Measurements from ENCODE around the gene DPP7. TPM values are rescaled to one million over a fixed set of nuclear protein-coding genes. Genes with fewer than 3 reads are reported as not detected.

Gene DPP7
- total and polyA plus RNA-seq, 9 of the 15 experiments (the other 6 are each of a cell fraction or from before 2014, with no cell fraction given) = 0.99 to 365 (median 132) TPM

DNA sequence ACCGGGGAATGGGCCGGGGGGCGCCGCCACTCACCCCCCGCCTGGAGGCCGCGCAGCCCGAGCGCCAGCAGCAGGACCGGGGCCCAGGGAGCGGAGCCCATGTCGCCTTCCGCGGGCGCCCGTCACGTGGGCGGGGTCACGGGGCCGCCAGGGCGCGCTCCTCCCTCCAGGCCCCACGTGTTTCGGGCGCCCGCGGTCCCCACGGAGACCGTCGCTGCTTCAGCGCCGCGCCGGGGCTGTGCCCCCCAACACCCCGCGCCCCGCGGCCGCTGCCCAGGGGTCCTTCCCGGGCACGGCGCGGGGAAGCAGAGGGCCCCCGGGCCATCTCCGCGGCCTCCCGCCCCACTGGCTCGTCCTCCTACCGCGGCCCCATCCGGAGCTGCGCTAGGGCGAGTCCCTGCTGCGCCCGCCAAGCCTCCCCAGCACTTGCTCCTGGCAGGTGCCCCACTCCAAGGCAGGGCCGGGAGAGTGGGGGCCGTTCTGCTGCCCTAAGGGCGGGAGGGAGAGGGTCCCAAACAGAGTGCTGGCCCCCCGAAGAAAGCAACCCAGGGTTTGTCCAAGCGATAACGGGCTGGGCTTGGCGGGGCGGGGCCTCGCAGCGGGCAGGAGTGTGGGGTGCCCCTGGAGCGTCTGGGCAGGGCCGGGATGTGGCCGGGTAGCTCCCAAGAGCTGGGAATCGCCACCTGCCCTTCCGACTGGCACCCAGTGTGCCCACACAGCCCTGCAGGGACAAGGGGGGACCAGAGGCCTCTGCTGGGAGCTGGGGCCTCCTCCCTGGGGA, at the start of gene DPP7 (continued):
- no peak for TF ChIP-seq ELF1 (tag; IDR thresholded peaks at IDR 0.05)
- TF ChIP-seq, protein P1, sequence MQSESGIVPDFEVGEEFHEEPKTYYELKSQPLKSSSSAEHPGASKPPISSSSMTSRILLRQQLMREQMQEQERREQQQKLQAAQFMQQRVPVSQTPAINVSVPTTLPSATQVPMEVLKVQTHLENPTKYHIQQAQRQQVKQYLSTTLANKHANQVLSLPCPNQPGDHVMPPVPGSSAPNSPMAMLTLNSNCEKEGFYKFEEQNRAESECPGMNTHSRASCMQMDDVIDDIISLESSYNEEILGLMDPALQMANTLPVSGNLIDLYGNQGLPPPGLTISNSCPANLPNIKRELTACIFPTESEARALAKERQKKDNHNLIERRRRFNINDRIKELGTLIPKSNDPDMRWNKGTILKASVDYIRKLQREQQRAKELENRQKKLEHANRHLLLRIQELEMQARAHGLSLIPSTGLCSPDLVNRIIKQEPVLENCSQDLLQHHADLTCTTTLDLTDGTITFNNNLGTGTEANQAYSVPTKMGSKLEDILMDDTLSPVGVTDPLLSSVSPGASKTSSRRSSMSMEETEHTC (IDR thresholded peaks at IDR 0.05) = peak; percentile 35; the same call in 1 of the 2 replicates

DNA sequence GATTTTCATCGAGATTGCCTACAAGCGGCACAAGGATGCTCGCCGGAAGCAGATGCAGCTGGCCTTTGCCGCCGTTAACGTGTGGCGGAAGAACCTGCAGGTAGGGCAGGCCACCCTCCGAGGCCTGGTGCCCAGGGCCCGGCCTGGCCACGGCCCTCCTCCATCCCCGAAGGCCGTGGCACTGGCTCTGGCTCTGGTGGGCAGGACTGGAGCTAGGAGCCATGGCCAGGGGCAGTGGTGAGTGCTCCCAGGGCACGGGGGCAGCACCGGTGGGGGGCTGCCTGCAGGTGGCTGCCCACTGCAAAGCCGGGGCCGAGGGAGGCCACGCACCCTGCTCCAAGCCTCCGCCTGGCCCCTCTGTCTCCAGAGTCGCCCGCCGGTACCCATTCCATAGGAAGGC, 49.3 kb upstream of the DPP7 start:
- no TSS peak for BruUV-seq (replicated peaks)
- intact Hi-C loops (cut with micrococcal nuclease) = no loop called here
- H3K4me2 ChIP-seq (ENCODE audit: insufficient read depth, low read length) = peak overlapping the region; percentile 63; the same call in 1 of the 2 replicates

More for the DNA sequence above, 49.3 kb upstream of the DPP7 start:
- ChIA-PET CTCF (ENCODE audit: low intra/inter-chr PET ratio) (no interaction called here), POLR2A (no interaction called here)
- 59% methylated on average over 22 of the region's 22 CpGs for WGBS (ENCODE audit: insufficient coverage, low coverage, missing lambda C conversion rate)
- no peak for DNase-seq (ENCODE audit: extremely low read depth in 1 of 4, low spot score in 3 of 4)
- H2AFZ ChIP-seq (ENCODE audit: low read depth, low read length) = no peak overlapping the region
- H3K79me2 ChIP-seq (ENCODE audit: control insufficient read depth, insufficient read depth, low read length) = no peaks in the 10 kb centered on the region
- peaks cover 3% of the 10 kb centered on the region; the same call in 1 of the 2 replicates for H4K20me1 ChIP-seq (replicated peaks; ENCODE audit: control insufficient read depth, insufficient read depth, low read length)
- H3K9me1 ChIP-seq (ENCODE audit: control insufficient read depth, insufficient read depth, low read length) = no peaks in the 10 kb centered on the region
- in situ Hi-C loops (cut with MboI) = no loop called here
- H3K9me3 ChIP-seq (replicated peaks; ENCODE audit: control insufficient read depth, insufficient read depth, low read depth, low read length) = no peaks in the 10 kb centered on the region
- H3K4me1 ChIP-seq (replicated peaks in 1 of 2; ENCODE audit: control insufficient read depth in 2 of 2, insufficient read depth in 2 of 2, low read length in 2 of 2) = peaks cover 3 to 97% of the 10 kb centered on the region in 2 experiments; a peak in 4 of 5 replicates
- peaks cover 22 to 31% of the 10 kb centered on the region in 2 experiments; a peak in 4 of 5 replicates for H3K27me3 ChIP-seq (ENCODE audit: control insufficient read depth in 2 of 2, insufficient read depth in 2 of 2, low read length in 2 of 2)
- no peak for TF ChIP-seq SMAD4 (CRISPR knock-in tag; conservative IDR thresholded peaks at IDR 0.05)
- no peak for TF ChIP-seq BDP1 (IDR thresholded peaks at IDR 0.05; ENCODE audit: insufficient read depth, insufficient read length)
- no peak for TF ChIP-seq ZNF23 (CRISPR knock-in tag; IDR thresholded peaks at IDR 0.05)
- TF ChIP-seq, protein P2, sequence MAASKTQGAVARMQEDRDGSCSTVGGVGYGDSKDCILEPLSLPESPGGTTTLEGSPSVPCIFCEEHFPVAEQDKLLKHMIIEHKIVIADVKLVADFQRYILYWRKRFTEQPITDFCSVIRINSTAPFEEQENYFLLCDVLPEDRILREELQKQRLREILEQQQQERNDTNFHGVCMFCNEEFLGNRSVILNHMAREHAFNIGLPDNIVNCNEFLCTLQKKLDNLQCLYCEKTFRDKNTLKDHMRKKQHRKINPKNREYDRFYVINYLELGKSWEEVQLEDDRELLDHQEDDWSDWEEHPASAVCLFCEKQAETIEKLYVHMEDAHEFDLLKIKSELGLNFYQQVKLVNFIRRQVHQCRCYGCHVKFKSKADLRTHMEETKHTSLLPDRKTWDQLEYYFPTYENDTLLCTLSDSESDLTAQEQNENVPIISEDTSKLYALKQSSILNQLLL (CRISPR knock-in tag; IDR thresholded peaks at IDR 0.05; ENCODE audit: borderline replicate concordance) = no peak
- no peak for TF ChIP-seq PHB (CRISPR knock-in tag; IDR thresholded peaks at IDR 0.05)
- TF ChIP-seq, protein P3, sequence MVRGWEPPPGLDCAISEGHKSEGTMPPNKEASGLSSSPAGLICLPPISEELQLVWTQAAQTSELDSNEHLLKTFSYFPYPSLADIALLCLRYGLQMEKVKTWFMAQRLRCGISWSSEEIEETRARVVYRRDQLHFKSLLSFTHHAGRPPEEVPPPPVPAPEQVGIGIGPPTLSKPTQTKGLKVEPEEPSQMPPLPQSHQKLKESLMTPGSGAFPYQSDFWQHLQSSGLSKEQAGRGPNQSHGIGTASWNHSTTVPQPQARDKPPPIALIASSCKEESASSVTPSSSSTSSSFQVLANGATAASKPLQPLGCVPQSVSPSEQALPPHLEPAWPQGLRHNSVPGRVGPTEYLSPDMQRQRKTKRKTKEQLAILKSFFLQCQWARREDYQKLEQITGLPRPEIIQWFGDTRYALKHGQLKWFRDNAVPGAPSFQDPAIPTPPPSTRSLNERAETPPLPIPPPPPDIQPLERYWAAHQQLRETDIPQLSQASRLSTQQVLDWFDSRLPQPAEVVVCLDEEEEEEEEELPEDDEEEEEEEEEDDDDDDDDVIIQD (CRISPR knock-in tag; IDR thresholded peaks at IDR 0.05) = no peak
- TF ChIP-seq TCFL5 (CRISPR knock-in tag; conservative IDR thresholded peaks at IDR 0.05) = no peak
- FAIRE-seq = no peak
- H3K27ac ChIP-seq (ENCODE audit: extremely low read depth, low read depth, low read length) = no peak overlapping the region
- H3K9ac ChIP-seq (ENCODE audit: insufficient read depth in 1 of 2, low read depth in 2 of 2, low read length in 2 of 2) = peak overlapping the region in 1 of 2 experiments; percentile 55; a peak in 1 of 4 replicates
- no peak for ATAC-seq
- H3K4me3 ChIP-seq = no peak overlapping the region
- H3K36me3 ChIP-seq (ENCODE audit: control insufficient read depth, insufficient read depth, low read length) = no peaks in the 10 kb centered on the region

Measured in K562 (cell line).